ENCODE data around the gene CENPP.

Gene CENPP

DNA sequence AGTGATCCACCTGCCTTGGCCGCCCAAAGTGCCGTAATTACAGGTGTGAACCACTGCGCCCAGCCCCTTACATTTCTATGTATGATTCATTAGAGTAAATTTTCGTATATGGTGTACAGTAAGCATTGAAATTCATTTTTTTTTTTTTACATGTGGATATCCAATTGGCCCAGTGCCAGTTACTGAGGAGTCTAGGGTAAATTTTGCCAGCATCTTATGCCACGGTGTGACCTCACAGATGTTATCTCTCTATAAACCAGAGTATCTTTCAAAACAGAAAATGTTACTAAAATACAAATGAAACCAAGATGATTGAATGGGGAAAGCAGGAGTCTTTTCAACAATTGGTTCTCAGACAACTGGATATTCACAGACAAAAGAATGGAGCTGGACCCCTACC, 279.5 kb downstream of the CENPP start:
- peaks cover under 1% of the 10 kb centered on the region for H3K36me3 ChIP-seq (ENCODE audit: insufficient read depth, insufficient read length, low read length)
- H3K4me3 ChIP-seq (ENCODE audit: insufficient read length, low read depth) = no peak overlapping the region
- DNase-seq (ENCODE audit: low read depth, low spot score) = no peak
- H3K9me3 ChIP-seq (ENCODE audit: insufficient read depth, low read length) = peaks cover 15% of the 10 kb centered on the region
- H3K4me1 ChIP-seq (ENCODE audit: insufficient read depth, insufficient read length) = peaks cover 6% of the 10 kb centered on the region
- TF ChIP-seq SUZ12 (IDR thresholded peaks at IDR 0.05; ENCODE audit: extremely low read depth, insufficient read depth, insufficient read length) (no peak), YY1 (IDR thresholded peaks at IDR 0.05; ENCODE audit: insufficient read depth, insufficient read length) (no peak), ZNF274 (IDR thresholded peaks at IDR 0.05; ENCODE audit: low read depth, low read length) (no peak)
- H3K27me3 ChIP-seq (ENCODE audit: insufficient read depth, insufficient read length) = no peaks in the 10 kb centered on the region
- H3K9ac ChIP-seq (ENCODE audit: insufficient read length, low read depth) = no peak overlapping the region

DNA sequence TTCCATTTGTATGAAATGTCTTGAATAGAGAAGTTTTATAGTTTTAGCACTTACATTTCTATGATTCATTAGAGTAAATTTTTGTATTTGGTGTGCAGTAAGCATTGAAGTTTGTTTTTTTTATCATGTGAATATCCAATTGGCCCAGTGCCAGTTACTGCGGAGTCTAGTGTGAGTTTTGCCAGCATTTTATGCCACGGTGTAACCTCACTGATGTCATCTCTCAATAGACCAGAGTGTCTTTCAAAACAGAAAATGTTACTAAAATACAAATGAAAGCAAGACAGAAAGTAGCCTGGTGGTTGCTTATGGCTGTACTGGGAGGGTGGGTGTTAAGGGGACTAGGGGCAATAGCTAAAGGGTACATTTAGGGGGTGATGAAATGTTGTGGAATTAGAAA, 281.3 kb downstream of the CENPP start:
- Histone ChIP-seq H3K9ac (ENCODE audit: insufficient read length, low read depth) (no peak overlapping the region), H3K4me3 (ENCODE audit: insufficient read length, low read depth) (no peak overlapping the region), H3K9me3 (ENCODE audit: insufficient read depth, low read length) (peaks cover 15% of the 10 kb centered on the region), H3K4me1 (ENCODE audit: insufficient read depth, insufficient read length) (no peaks in the 10 kb centered on the region), H3K36me3 (ENCODE audit: insufficient read depth, insufficient read length, low read length) (peaks cover 19% of the 10 kb centered on the region), H3K27me3 (ENCODE audit: insufficient read depth, insufficient read length) (no peaks in the 10 kb centered on the region)
- DNase-seq (ENCODE audit: low read depth, low spot score) = no peak
- no peak for TF ChIP-seq SUZ12 (IDR thresholded peaks at IDR 0.05; ENCODE audit: extremely low read depth, insufficient read depth, insufficient read length)
- TF ChIP-seq YY1 (IDR thresholded peaks at IDR 0.05; ENCODE audit: insufficient read depth, insufficient read length) = no peak
- TF ChIP-seq ZNF274 (IDR thresholded peaks at IDR 0.05; ENCODE audit: low read depth, low read length) = no peak

DNA sequence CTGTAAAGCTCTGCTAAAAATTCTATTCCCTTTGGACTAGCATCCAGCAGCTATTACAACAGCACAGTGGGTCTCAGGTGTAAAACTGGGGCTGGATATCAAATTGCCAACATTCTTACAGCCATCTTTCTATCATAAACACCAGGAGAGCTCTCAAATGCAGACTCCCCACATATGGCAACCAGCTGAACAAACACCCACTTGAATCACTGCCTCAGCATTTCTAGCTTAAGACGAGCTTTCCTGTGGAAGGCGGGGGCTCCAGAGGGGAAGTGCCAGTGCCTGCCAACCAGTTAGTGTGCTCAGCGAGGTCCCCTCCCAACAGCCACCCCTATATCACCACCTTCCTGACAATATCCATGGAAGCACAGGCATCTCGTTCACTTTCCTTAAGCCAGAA, 282.0 kb downstream of the CENPP start:
- H3K36me3 ChIP-seq (ENCODE audit: insufficient read depth, insufficient read length, low read length) = peaks cover 26% of the 10 kb centered on the region
- TF ChIP-seq ZNF274 (IDR thresholded peaks at IDR 0.05; ENCODE audit: low read depth, low read length) = no peak
- TF ChIP-seq YY1 (IDR thresholded peaks at IDR 0.05; ENCODE audit: insufficient read depth, insufficient read length) = no peak
- no peak for TF ChIP-seq SUZ12 (IDR thresholded peaks at IDR 0.05; ENCODE audit: extremely low read depth, insufficient read depth, insufficient read length)
- no peaks in the 10 kb centered on the region for H3K27me3 ChIP-seq (ENCODE audit: insufficient read depth, insufficient read length)
- no peak for DNase-seq (ENCODE audit: low read depth, low spot score)
- no peak overlapping the region for H3K4me3 ChIP-seq (ENCODE audit: insufficient read length, low read depth)
- peaks cover 15% of the 10 kb centered on the region for H3K9me3 ChIP-seq (ENCODE audit: insufficient read depth, low read length)
- H3K4me1 ChIP-seq (ENCODE audit: insufficient read depth, insufficient read length) = no peaks in the 10 kb centered on the region
- no peak overlapping the region for H3K9ac ChIP-seq (ENCODE audit: insufficient read length, low read depth)

DNA sequence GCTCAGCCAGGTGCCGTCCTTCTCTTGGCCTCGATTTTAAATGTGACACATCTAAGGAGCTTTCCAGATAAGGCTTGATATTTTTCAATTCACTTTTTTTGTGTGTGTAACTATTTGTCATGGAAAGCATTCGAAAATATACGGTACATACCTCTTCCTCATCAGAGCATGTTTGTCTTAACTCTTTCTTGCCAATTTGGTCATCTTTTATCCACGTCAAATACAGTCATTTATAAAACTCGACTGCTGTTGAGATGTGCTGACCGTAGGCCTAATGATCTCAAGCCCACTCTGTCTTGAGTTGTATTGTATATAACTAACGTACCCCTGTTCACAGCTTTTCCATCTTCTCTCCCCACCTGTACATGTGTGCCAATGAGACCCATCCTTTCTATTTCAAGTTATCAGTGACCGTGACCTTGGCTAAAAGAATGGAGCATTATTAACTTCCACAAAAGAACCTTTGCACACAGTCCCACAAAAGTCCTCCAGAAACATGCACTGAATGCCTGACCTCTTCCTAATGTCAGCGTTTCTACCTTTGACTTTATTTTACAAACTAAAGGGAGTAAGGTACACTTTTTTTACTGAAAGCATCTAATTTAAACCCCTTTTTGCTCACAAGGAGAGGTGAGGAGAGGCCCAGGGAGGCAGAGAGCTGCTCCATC, 282.6 kb downstream of the CENPP start:
- Histone ChIP-seq H3K9me3 (ENCODE audit: insufficient read depth, low read length) (peaks cover 15% of the 10 kb centered on the region), H3K36me3 (ENCODE audit: insufficient read depth, insufficient read length, low read length) (peaks cover 32% of the 10 kb centered on the region), H3K4me1 (ENCODE audit: insufficient read depth, insufficient read length) (no peaks in the 10 kb centered on the region), H3K27me3 (ENCODE audit: insufficient read depth, insufficient read length) (no peaks in the 10 kb centered on the region), H3K9ac (ENCODE audit: insufficient read length, low read depth) (no peak overlapping the region), H3K4me3 (ENCODE audit: insufficient read length, low read depth) (no peak overlapping the region)
- DNase-seq (ENCODE audit: low read depth, low spot score) = no peak
- TF ChIP-seq YY1 (IDR thresholded peaks at IDR 0.05; ENCODE audit: insufficient read depth, insufficient read length) (no peak), ZNF274 (IDR thresholded peaks at IDR 0.05; ENCODE audit: low read depth, low read length) (no peak), SUZ12 (IDR thresholded peaks at IDR 0.05; ENCODE audit: extremely low read depth, insufficient read depth, insufficient read length) (no peak)

DNA sequence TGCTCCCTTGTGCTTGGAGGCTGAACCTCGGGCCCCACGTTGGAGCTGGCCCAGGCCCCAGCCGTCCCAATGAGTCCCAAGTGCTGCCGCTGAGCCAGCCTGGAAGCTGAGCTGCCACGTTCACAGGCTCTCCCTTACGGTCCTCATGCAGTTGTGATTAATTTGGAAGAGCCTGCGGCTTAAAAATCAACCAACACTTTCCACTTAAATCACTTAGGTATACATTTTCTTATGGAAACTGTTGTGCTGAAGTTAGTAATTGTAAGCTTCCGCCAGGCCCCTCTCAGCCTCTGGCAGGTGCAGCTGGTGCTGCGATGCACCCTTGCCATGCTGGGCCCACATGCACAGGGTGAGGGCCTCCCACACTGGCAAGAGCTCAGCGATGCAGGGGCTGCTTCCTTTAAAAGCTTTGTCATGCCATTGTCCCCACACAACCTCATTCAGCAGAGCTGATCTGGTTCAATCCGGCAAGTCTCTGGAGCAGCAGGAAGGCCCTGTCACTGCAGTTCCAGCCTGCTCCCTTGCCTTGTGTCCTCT, 283.2 kb downstream of the CENPP start:
- Histone ChIP-seq H3K27me3 (ENCODE audit: insufficient read depth, insufficient read length) (no peaks in the 10 kb centered on the region), H3K9me3 (ENCODE audit: insufficient read depth, low read length) (peaks cover 15% of the 10 kb centered on the region), H3K4me1 (ENCODE audit: insufficient read depth, insufficient read length) (no peaks in the 10 kb centered on the region), H3K9ac (ENCODE audit: insufficient read length, low read depth) (no peak overlapping the region), H3K36me3 (ENCODE audit: insufficient read depth, insufficient read length, low read length) (peaks cover 38% of the 10 kb centered on the region), H3K4me3 (ENCODE audit: insufficient read length, low read depth) (no peak overlapping the region)
- no peak for DNase-seq (ENCODE audit: low read depth, low spot score)
- TF ChIP-seq YY1 (IDR thresholded peaks at IDR 0.05; ENCODE audit: insufficient read depth, insufficient read length) (no peak), SUZ12 (IDR thresholded peaks at IDR 0.05; ENCODE audit: extremely low read depth, insufficient read depth, insufficient read length) (no peak), ZNF274 (IDR thresholded peaks at IDR 0.05; ENCODE audit: low read depth, low read length) (no peak)

DNA sequence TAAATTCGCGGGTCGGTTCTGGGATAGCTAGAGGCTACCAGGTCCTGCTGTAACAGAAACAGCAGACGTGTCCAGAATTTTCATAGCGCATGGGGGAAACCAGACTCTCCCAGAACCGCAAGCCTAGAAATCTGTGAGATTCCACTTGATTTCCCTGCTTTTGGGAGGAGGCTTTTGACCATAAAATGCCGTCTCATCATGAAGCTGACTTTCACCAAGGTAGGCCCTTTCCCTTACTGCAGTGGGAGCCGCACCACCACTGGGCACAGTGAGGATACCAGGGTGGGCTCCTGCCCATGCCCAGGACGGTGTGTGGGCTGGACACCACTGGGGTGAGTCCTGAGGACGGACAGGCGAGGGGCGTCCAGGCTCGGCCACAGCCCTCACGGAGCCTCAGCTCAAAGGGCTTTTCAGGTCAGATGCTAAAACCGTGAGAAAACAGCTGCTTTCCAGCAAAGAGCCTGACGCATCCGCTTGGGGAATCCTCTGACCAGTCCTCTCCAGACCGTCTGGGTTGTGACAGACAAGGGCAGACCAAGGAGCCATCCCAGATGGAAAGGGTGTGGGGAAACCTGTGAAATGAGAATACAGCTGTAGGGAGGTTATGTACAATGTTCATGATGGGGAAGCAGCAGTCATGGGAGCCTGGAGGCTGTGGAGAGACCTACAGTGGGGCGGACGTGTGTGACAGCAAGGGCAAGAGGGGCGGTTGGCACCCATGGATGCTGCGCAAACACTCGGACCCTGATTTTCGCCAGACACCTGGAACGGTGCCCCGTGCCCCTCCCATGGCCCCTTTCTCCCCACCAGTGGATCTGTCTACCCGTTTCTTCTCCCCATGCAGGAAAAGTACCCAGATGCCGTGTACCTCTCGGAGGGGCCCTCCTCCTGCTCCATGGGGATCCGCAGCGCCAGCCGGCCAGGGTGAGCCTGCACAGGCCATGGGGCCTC, 285.0 kb downstream of the CENPP start:
- Histone ChIP-seq H3K36me3 (ENCODE audit: insufficient read depth, insufficient read length, low read length) (peaks cover 55% of the 10 kb centered on the region), H3K9me3 (ENCODE audit: insufficient read depth, low read length) (peaks cover 6% of the 10 kb centered on the region), H3K9ac (ENCODE audit: insufficient read length, low read depth) (no peak overlapping the region), H3K4me1 (ENCODE audit: insufficient read depth, insufficient read length) (no peaks in the 10 kb centered on the region), H3K27me3 (ENCODE audit: insufficient read depth, insufficient read length) (no peaks in the 10 kb centered on the region), H3K4me3 (ENCODE audit: insufficient read length, low read depth) (no peak overlapping the region)
- DNase-seq (ENCODE audit: low read depth, low spot score) = no peak
- TF ChIP-seq SUZ12 (IDR thresholded peaks at IDR 0.05; ENCODE audit: extremely low read depth, insufficient read depth, insufficient read length) (no peak), ZNF274 (IDR thresholded peaks at IDR 0.05; ENCODE audit: low read depth, low read length) (no peak), YY1 (IDR thresholded peaks at IDR 0.05; ENCODE audit: insufficient read depth, insufficient read length) (no peak)
